Activated naive CD4-positive, alpha-beta T cell treated with anti-CD3 and anti-CD28 coated beads, Interleukin-2, amount 10 ng/mL, durations not matched to agents 7 days and 5 days (primary cell): ENCODE results near the gene SDCCAG8.

Source experiments
- CTCF ChIA-PET: fragments of 350-600 bp; sonication (Branson Sonifier 250); formaldehyde crosslinking; loops from one replicate; lab custom pipeline; 2021; ENCODE audit warnings: antibody characterized with exemption; lab: Charles Lee
- DNase-seq: peaks from one replicate; pipeline ENCODE4 v3.0.0-alpha.2; 2020
- H3K27ac Mint-ChIP-seq: one replicate; pipeline ENCODE4 v1.8.0; 2021; ENCODE audit warnings: mild to moderate bottlenecking, moderate library complexity, mixed read lengths
- H3K27me3 Mint-ChIP-seq: one replicate; pipeline ENCODE4 v1.8.0; 2021; ENCODE audit warnings: mild to moderate bottlenecking, mixed read lengths
- H3K36me3 Mint-ChIP-seq: one replicate; pipeline ENCODE4 v1.8.0; 2021; ENCODE audit warnings: mixed read lengths
- H3K4me1 Mint-ChIP-seq: one replicate; pipeline ENCODE4 v1.8.0; 2021; ENCODE audit warnings: mixed read lengths
- H3K4me3 Mint-ChIP-seq: one replicate; pipeline ENCODE4 v1.8.0; 2021; ENCODE audit warnings: mild to moderate bottlenecking, moderate library complexity, mixed read lengths
- H3K9me3 Mint-ChIP-seq: one replicate; pipeline ENCODE4 v1.8.0; 2021; ENCODE audit warnings: mixed read lengths

SDCCAG8 gene

DNA sequence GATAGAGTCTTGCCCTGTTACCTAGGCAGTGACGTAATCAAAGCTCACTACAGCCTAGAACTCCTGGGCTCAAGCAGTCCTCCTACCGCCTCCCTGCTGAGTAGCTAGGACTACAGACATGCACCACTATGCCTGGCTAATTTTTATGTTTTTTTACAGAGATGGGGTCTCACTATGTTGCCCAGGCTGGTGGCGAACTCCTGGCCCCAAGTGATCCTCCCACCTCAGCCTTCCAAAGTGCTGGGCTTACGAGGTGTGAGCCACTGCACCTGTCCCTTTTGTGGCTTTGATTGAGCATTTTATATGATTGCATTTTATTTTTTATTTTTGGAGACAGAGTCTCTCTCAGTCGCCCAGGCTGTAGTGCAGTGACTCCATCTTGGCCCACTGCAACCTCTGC lies 25.8 kb downstream of the SDCCAG8 start:
- Mint-ChIP-seq H3K36me3 (peaks cover 38% of the 10 kb centered on the region), H3K27ac (no peak overlapping the region), H3K27me3 (no peaks in the 10 kb centered on the region), H3K4me3 (no peak overlapping the region), H3K9me3 (peaks cover 2% of the 10 kb centered on the region), H3K4me1 (peaks cover 18% of the 10 kb centered on the region)
- CTCF ChIA-PET: no interaction called here
- DNase-seq: no peak

DNA sequence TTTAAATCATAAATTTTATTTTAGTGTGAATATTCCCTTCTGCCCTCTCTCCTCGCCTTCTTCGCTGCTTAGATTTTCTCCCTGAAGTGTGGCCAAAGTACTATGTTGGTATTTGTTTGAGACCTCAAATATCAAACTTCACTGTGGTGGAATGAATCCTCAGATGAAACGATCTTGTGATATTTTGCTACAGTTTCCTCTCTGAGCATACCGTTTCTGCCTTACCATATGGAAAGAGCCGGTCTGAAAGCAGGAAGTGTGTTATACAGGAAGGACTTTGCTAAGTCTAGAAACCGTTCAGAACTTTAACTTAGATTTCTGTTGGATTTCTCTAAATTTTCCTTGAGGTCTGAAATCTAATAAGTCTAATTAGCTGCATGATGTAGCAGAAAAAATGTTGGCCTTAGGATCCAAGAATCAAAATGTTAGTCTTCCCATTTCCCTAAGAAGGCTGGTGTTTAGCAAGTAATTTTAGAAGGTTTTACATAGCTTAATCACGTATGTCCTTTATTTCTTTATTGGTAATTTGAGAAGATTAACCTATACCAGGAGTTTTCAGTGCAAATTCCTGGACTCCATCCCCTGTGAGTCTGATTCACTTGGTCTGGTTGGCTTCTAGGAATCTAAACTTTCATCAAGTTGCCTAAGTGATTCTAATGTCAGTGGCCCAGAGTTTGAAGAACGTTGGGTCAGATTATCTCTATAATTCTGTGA lies 30.7 kb downstream of the SDCCAG8 start:
- Mint-ChIP-seq H3K4me1 (peaks cover 34% of the 10 kb centered on the region), H3K27ac (peak overlapping the region; percentile 62), H3K4me3 (no peak overlapping the region), H3K27me3 (no peaks in the 10 kb centered on the region), H3K9me3 (peaks cover 3% of the 10 kb centered on the region), H3K36me3 (peaks cover 61% of the 10 kb centered on the region)
- no peak for DNase-seq
- CTCF ChIA-PET: interaction anchor here (1.6 kb wide), 1 partner anchor 33 kb away, joined by 3 read pairs; no protein-coding TSS in a partner anchor

DNA sequence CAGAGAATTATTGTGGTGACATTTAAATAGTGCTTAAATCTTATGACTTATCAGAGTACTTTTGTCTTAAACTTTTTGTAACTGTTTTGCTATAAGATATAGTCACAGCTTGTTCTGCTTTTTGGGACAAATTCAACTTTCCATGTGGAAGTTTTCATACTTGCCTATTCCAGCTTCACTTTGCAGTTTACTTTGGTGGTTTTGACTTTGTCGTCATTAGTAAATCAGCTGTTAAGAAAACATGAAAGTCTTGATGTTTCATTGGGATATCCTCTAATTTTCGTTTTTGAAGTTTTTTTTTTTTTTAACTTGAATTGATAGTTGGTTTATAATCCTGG lies 31.3 kb downstream of the SDCCAG8 start:
- Mint-ChIP-seq H3K4me3 (no peak overlapping the region), H3K36me3 (peaks cover 61% of the 10 kb centered on the region)
- CTCF ChIA-PET: interaction anchor here (1.6 kb wide), 1 partner anchor 33 kb away, joined by 3 read pairs; no protein-coding TSS in a partner anchor

DNA sequence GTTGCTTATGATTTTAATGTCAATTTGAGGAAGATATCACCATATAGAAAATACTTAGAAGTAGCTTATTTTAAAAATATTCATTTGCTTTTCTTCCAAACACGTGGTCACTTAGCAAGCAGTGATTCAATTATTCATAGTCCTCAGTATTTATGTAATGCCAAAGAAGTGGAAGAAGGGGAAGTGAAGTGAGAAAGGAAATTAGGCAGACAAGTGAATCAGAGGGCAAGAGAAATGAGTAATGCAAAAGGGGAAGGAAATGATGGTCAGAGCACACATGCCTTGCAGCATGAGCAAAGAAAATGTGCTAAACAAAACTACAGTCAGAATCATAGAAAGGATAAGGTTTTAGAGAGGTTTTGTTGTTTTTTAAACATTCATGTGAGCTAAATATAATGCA lies 31.8 kb downstream of the SDCCAG8 start:
- Mint-ChIP-seq H3K4me1 (peaks cover 34% of the 10 kb centered on the region), H3K36me3 (peaks cover 58% of the 10 kb centered on the region), H3K9me3 (peaks cover 5% of the 10 kb centered on the region), H3K4me3 (no peak overlapping the region), H3K27me3 (no peaks in the 10 kb centered on the region), H3K27ac (peak overlapping the region; percentile 15)
- CTCF ChIA-PET: no interaction called here
- no peak for DNase-seq

More for the DNA sequence above, 31.3 kb downstream of the SDCCAG8 start:
- no peak for DNase-seq
- Mint-ChIP-seq H3K27me3 (no peaks in the 10 kb centered on the region), H3K9me3 (peaks cover 3% of the 10 kb centered on the region), H3K27ac (peak overlapping the region; percentile 15), H3K4me1 (peaks cover 34% of the 10 kb centered on the region)

DNA sequence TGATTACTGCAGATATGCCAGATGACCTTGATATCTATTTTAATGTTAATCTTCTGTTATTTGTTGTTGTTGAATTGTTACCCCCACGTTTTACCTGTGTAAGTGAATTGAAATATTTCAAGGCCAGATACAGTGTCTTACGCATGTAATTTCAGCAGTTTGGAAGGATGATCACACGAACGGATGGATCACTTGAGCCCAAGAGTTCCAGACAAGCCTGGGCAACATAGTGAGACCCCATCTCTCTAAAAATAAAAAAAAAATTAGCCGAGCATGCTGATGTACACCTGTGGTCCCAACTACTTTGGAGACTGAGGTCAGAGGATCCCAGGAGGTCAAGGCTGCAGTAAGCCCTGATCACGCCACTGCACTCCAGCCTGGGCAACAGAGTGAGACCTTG lies 32.2 kb downstream of the SDCCAG8 start:
- H3K4me1 Mint-ChIP-seq: peaks cover 34% of the 10 kb centered on the region
- no peaks in the 10 kb centered on the region for H3K27me3 Mint-ChIP-seq
- peaks cover 60% of the 10 kb centered on the region for H3K36me3 Mint-ChIP-seq
- CTCF ChIA-PET: no interaction called here
- H3K4me3 Mint-ChIP-seq: no peak overlapping the region
- no peak for DNase-seq
- H3K9me3 Mint-ChIP-seq: peaks cover 6% of the 10 kb centered on the region
- peak overlapping the region; percentile 15 for H3K27ac Mint-ChIP-seq

DNA sequence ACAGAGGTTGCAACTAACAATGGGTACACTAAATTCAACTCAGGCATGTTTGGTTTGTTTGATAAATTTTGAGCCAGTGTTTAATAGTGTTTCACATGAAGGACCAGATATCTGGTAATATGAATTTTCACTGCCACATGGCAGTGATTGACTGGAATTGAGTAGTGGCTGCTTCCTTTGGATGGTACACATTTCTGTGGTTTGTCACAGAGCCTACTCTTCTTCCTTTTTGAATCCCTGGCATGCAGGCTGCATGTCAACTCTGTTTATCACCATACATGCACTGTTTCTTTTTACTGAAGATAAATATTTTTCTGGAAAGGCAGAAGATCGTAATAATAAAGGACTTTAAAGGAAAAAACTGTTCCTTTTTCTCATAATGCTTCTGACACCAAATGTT lies 35.5 kb downstream of the SDCCAG8 start:
- no peaks in the 10 kb centered on the region for H3K27me3 Mint-ChIP-seq
- CTCF ChIA-PET: no interaction called here
- H3K36me3 Mint-ChIP-seq: peaks cover 65% of the 10 kb centered on the region
- no peak overlapping the region for H3K27ac Mint-ChIP-seq
- H3K9me3 Mint-ChIP-seq: peaks cover 19% of the 10 kb centered on the region
- H3K4me1 Mint-ChIP-seq: peaks cover 22% of the 10 kb centered on the region
- no peak overlapping the region for H3K4me3 Mint-ChIP-seq
- no peak for DNase-seq

DNA sequence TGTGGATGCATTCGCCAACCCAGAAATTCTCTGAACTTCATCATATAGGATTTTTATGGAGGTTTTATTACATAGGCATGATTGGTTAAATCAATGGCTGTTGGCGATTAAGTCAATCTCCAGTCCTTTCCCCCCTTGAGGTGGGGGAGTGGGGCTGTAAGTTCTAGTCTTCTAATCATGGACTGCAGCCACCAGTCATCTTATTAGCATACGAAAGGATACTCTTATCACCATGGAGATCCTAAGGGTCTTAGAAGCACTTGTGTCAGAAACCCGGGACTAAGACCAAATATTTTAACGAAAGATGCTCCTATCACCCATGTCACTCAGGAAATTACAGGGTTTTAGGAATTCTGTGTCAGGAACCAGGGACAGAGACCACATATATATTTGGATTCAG lies 36.3 kb downstream of the SDCCAG8 start:
- CTCF ChIA-PET: no interaction called here
- Mint-ChIP-seq H3K27me3 (no peaks in the 10 kb centered on the region), H3K9me3 (peaks cover 24% of the 10 kb centered on the region), H3K4me1 (peaks cover 14% of the 10 kb centered on the region), H3K4me3 (no peak overlapping the region), H3K27ac (no peak overlapping the region), H3K36me3 (peaks cover 70% of the 10 kb centered on the region)
- DNase-seq: no peak

DNA sequence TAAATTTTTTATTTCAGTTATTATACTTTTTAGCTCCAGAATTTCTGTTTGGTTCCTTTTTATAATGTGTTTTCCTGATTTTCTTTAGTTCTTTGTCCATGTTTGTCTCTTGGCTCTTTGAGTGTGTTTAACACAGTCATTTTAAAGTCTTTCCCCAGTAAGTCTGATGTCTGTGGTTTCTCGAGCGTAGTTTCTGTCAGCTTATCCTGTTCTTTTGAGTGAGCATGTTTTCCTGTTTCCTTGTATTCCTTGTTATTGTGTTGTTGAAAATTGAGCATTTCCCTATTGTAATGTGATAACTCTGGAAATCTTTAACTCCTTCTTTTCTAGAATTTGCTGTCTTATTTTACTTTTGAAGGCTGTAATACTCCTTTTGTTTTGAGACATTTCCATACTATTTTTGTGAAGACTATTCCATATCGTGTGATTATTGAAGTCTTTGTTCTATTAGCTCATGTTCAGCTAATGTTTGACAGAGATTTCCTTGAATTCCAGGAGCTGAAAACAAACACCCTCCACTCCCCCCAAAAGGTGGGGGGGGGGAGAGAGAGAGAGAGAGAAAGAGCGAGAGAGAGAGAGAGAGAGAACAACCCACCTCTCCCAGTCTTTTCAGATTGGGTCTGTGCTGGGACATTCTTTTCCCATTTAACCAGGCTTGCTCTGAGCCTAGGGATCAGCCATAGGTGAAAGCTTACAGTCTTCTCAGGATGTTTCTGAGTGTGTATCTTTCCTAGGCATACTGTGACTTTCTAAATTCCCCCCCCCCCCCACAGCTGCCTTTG lies 38.3 kb downstream of the SDCCAG8 start:
- DNase-seq: no peak
- H3K36me3 Mint-ChIP-seq: peaks cover 69% of the 10 kb centered on the region

DNA sequence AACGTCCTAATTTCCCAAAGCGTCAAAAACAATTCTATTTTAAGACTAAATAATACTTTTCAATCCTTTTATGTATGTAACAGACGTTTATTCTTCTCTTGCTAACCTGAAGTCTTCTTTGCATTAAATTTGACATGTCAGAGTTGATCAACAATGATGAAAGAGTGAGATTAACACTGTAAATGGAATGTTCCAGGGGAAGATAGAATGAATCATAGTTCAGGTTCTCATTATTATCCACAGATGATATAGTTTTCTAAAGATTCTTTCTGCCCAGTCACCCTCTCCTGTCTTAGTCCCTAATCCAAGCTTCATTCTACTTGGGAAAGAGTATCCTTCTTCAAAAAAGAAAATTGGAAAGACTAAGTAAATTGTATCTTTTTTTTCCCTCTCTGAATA lies 38.9 kb downstream of the SDCCAG8 start:
- no peaks in the 10 kb centered on the region for H3K4me1 Mint-ChIP-seq
- DNase-seq: no peak
- peak overlapping the region; percentile 12 for H3K27ac Mint-ChIP-seq
- peaks cover 25% of the 10 kb centered on the region for H3K9me3 Mint-ChIP-seq
- CTCF ChIA-PET: interaction anchor here (1.3 kb wide), 1 partner anchor 19 kb away, joined by 3 read pairs; no protein-coding TSS in a partner anchor
- peaks cover 65% of the 10 kb centered on the region for H3K36me3 Mint-ChIP-seq
- no peak overlapping the region for H3K4me3 Mint-ChIP-seq
- no peaks in the 10 kb centered on the region for H3K27me3 Mint-ChIP-seq

More for the DNA sequence above, 38.3 kb downstream of the SDCCAG8 start:
- Mint-ChIP-seq H3K9me3 (peaks cover 25% of the 10 kb centered on the region), H3K4me3 (no peak overlapping the region), H3K27me3 (no peaks in the 10 kb centered on the region), H3K4me1 (no peaks in the 10 kb centered on the region), H3K27ac (no peak overlapping the region)
- CTCF ChIA-PET: interaction anchor here (1.3 kb wide), 1 partner anchor 20 kb away, joined by 3 read pairs; no protein-coding TSS in a partner anchor

DNA sequence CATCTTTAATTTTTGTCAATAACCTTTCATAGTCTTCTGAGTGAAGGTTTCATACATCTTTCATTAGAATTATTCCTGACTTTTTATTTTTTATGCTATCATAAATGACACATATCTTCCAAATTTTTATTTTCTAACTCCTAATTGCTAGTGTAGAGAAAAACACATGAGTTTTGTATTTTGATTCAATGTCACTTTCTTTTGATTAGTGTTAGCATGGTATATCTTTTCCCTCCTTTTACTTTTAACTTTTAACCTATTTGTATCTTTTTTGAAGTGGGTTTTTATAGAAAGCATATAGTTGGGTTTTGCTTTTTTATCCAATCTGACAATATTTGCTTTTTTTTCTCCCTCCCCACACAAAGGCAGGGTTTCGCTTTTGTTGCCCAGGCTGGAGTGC lies 43.2 kb downstream of the SDCCAG8 start:
- DNase-seq: no peak
- Mint-ChIP-seq H3K27ac (no peak overlapping the region), H3K27me3 (no peaks in the 10 kb centered on the region), H3K9me3 (peaks cover 16% of the 10 kb centered on the region), H3K36me3 (peaks cover 46% of the 10 kb centered on the region), H3K4me1 (no peaks in the 10 kb centered on the region), H3K4me3 (no peak overlapping the region)
- CTCF ChIA-PET: no interaction called here

DNA sequence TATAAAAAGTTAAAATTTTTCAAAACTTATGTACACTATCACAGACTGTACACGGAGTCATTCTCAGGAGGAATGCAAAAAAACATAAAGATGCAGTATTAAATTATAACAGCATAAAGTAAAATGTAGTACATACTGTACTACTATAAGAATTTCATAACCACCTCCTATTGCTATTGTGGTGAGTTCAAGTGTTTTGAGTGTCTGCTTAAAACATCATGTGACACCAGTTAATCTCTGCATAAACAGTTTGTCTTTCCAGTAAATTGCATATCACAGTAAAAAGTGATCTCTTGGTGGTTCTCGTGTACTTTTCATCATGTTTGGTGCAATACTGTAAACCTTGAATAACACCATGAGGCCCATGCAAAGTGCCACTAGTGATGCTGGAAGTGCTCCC lies 45.2 kb downstream of the SDCCAG8 start:
- Mint-ChIP-seq H3K27ac (no peak overlapping the region), H3K9me3 (peaks cover 9% of the 10 kb centered on the region), H3K4me1 (no peaks in the 10 kb centered on the region), H3K27me3 (no peaks in the 10 kb centered on the region), H3K4me3 (no peak overlapping the region), H3K36me3 (peaks cover 34% of the 10 kb centered on the region)
- DNase-seq: no peak
- CTCF ChIA-PET: no interaction called here

DNA sequence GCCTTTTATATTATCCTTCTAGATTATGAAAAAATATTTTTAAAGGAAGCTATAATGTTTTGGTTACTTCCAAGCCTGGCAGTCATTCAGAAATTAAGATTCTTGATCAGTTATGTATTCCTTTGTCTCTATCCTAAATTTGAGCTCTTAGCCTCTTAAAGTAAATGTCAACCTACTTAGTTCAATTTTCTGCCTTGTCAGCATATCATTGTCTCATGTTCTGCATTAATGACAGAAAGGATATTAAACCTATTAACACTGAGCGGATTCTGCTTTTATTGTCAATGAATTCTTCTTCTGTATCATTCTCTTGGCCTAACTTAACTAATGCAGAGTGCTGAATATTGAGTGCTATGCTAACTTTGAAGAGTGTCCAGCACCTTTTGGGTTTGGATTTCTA lies 56.0 kb downstream of the SDCCAG8 start:
- DNase-seq: no peak
- no peaks in the 10 kb centered on the region for H3K9me3 Mint-ChIP-seq
- H3K36me3 Mint-ChIP-seq: peaks cover 19% of the 10 kb centered on the region
- no peak overlapping the region for H3K4me3 Mint-ChIP-seq
- CTCF ChIA-PET: no interaction called here
- no peak overlapping the region for H3K27ac Mint-ChIP-seq
- peaks cover 15% of the 10 kb centered on the region for H3K4me1 Mint-ChIP-seq
- H3K27me3 Mint-ChIP-seq: no peaks in the 10 kb centered on the region

DNA sequence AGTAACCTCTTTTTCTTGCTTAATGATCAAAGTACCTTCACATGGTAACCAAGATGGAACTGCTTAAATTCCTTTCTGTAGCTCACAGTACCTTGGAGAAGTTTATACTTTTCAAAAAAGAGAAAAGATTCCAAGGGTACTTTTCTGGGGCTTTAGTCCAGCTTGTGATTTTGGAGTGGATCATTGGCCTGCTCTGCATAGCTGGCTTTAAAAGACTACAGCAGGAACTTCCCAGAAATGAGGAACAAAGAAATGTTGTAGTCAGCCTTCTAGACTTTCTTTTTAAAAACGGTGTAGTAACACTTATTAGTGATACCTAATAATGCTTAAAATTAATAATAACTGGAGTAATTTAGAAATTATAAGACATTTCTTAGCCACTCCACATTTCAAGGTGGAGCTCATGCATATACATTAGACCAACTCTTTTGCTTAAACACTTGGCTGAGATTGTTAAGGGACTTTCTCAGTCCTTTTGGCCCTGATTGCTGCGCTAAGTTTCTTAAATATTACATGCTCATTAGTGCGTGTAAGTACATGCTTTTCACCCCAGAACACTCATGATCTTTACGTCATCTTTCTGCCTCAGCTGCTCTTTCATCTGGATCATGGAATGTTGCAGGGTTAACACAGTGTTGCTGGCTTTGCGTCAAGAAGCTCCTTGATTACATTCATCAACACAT lies 57.3 kb downstream of the SDCCAG8 start:
- H3K36me3 Mint-ChIP-seq: peaks cover 17% of the 10 kb centered on the region

More for the DNA sequence above, 57.3 kb downstream of the SDCCAG8 start:
- Mint-ChIP-seq H3K4me1 (peaks cover 15% of the 10 kb centered on the region), H3K27ac (no peak overlapping the region), H3K9me3 (no peaks in the 10 kb centered on the region), H3K27me3 (no peaks in the 10 kb centered on the region), H3K4me3 (no peak overlapping the region)
- DNase-seq: no peak
- CTCF ChIA-PET: interaction anchor here (1.0 kb wide), 1 partner anchor 19 kb away, joined by 3 read pairs; no protein-coding TSS in a partner anchor
